ENCODE data around the gene ALK.

ALK gene

GRCh38 chr2:29786361-29786760 is 135.0 kb downstream of the ALK start:
- no peak for DNase-seq

- DNase-seq, result no peak
Measured at GRCh38 chr2:29783666-29784065, 137.7 kb downstream of the ALK start.

- DNase-seq, result no peak
Measured at GRCh38 chr2:29782549-29783458, 138.6 kb downstream of the ALK start.

GRCh38 chr2:29782087-29782486 is 139.3 kb downstream of the ALK start:
- no peak for DNase-seq

- no peak for DNase-seq
Measured at GRCh38 chr2:29780906-29781305, 140.5 kb downstream of the ALK start.

- no peak for DNase-seq
Measured at GRCh38 chr2:29777161-29777560, 144.2 kb downstream of the ALK start.

- no peak for DNase-seq
Measured at GRCh38 chr2:29776406-29776805, 145.0 kb downstream of the ALK start.

GRCh38 chr2:29775937-29776336 is 145.4 kb downstream of the ALK start:
- no peak for DNase-seq

GRCh38 chr2:29774624-29775023 is 146.8 kb downstream of the ALK start:
- no peak for DNase-seq

- DNase-seq, result no peak
Measured at GRCh38 chr2:29770846-29771245, 150.5 kb downstream of the ALK start.

- DNase-seq, result no peak
Measured at GRCh38 chr2:29769847-29770246, 151.5 kb downstream of the ALK start.

GRCh38 chr2:29767606-29768335 is 153.6 kb downstream of the ALK start:
- DNase-seq, result no peak

GRCh38 chr2:29766191-29766590 is 155.2 kb downstream of the ALK start:
- no peak for DNase-seq

- no peak for DNase-seq
Measured at GRCh38 chr2:29765721-29766120, 155.7 kb downstream of the ALK start.

GRCh38 chr2:29763371-29763770 is 158.0 kb downstream of the ALK start:
- DNase-seq, result no peak

GRCh38 chr2:29762239-29762638 is 159.1 kb downstream of the ALK start:
- peak; percentile 55 for DNase-seq

GRCh38 chr2:29761278-29761677 is 160.1 kb downstream of the ALK start:
- no peak for DNase-seq

- no peak for DNase-seq
Measured at GRCh38 chr2:29760008-29760407, 161.4 kb downstream of the ALK start.

- no peak for DNase-seq
Measured at GRCh38 chr2:29759360-29759759, 162.0 kb downstream of the ALK start.

- no peak for DNase-seq
Measured at GRCh38 chr2:29755829-29756228, 165.6 kb downstream of the ALK start.

- no peak for DNase-seq
Measured at GRCh38 chr2:29755233-29755632, 166.2 kb downstream of the ALK start.

GRCh38 chr2:29753671-29754444 is 167.5 kb downstream of the ALK start:
- no peak for DNase-seq

GRCh38 chr2:29751390-29751789 is 170.0 kb downstream of the ALK start:
- DNase-seq, result no peak
